PC-3 (cell line): ENCODE data around the gene CHRNE.

Experiments
- CTCF ChIP-seq: fragments of 300-600 bp; sonication (generic); conservative IDR thresholded peaks from 2 replicates; pipeline ENCODE4 v1.5.1; 2017; ENCODE audit warnings: antibody characterized with exemption, low read depth, mild to moderate bottlenecking, low read length
- EZH2 ChIP-seq: fragments of 300-600 bp; sonication (generic); IDR thresholded peaks from one replicate; pipeline ENCODE4 v1.6.1; 2017; ENCODE audit warnings: antibody characterized with exemption, mild to moderate bottlenecking, low read length; ENCODE audit not compliant: unreplicated experiment
- EZH2phosphoT487 ChIP-seq: fragments of 300-600 bp; sonication (generic); IDR thresholded peaks from 2 replicates; pipeline ENCODE4 v1.6.1; 2018; ENCODE audit warnings: mild to moderate bottlenecking, antibody characterized with exemption, low read length, borderline replicate concordance

- no peak for TF ChIP-seq CTCF
- TF ChIP-seq EZH2, result no peak
- TF ChIP-seq EZH2phosphoT487, result peak; percentile 89
Observed at GRCh38 chr17:4948931-4949320, 46.0 kb upstream of the CHRNE start.
